HEK293T (cell line): Measurements from ENCODE around the gene PLXNA2.

ENCODE experiments used
- CTCF ChIA-PET: fragments of 350-600 bp; formaldehyde crosslinking; extraction: SDS; loops from one replicate; lab custom pipeline; 2021; ENCODE audit warnings: antibody characterized with exemption, inconsistent platforms; lab: Yijun Ruan, JAX
- POLR2A ChIA-PET: fragments of 350-600 bp; formaldehyde crosslinking; extraction: SDS; loops from one replicate; lab custom pipeline; 2020; ENCODE audit warnings: antibody characterized with exemption, inconsistent platforms; lab: Yijun Ruan, JAX
- DNase-seq: peaks from one replicate; pipeline ENCODE4 v3.0.0; 2012; ENCODE audit warnings: mixed read lengths; ENCODE audit errors: extremely low spot score
- ARNT ChIP-seq: fragments of 450-650 bp; IDR thresholded peaks from 2 replicates; pipeline ENCODE4 v1.6.1; 2017; ENCODE audit warnings: mild to moderate bottlenecking
- BHLHE40 ChIP-seq: fragments of 450-650 bp; IDR thresholded peaks from 2 replicates; pipeline ENCODE4 v1.6.1; 2016; ENCODE audit warnings: mild to moderate bottlenecking, moderate library complexity, borderline replicate concordance
- CTBP1 ChIP-seq: fragments of 450-650 bp; IDR thresholded peaks from 2 replicates; pipeline ENCODE4 v1.6.1; 2016; ENCODE audit warnings: borderline replicate concordance
- ELF4 ChIP-seq: fragments of 450-650 bp; IDR thresholded peaks from 2 replicates; pipeline ENCODE4 v1.6.1; 2017; ENCODE audit warnings: antibody characterized with exemption
- FOXA1 ChIP-seq: fragments of 450-650 bp; IDR thresholded peaks from 2 replicates; pipeline ENCODE4 v1.6.1; 2016; ENCODE audit warnings: mild to moderate bottlenecking
- FOXK2 ChIP-seq: fragments of 450-650 bp; IDR thresholded peaks from 2 replicates; pipeline ENCODE4 v1.6.1; 2016; ENCODE audit warnings: mild to moderate bottlenecking
- FOXM1 ChIP-seq: fragments of 450-650 bp; IDR thresholded peaks from 2 replicates; pipeline ENCODE4 v1.6.1; 2017; ENCODE audit warnings: mild to moderate bottlenecking, borderline replicate concordance
- HDGF ChIP-seq: fragments of 450-650 bp; IDR thresholded peaks from 2 replicates; pipeline ENCODE4 v1.6.1; 2017; ENCODE audit warnings: antibody characterized with exemption, borderline replicate concordance
- L3MBTL2 ChIP-seq: fragments of 450-650 bp; conservative IDR thresholded peaks from 2 replicates; pipeline ENCODE4 v1.6.1; 2016; ENCODE audit warnings: mild to moderate bottlenecking
- LEF1 ChIP-seq: fragments of 450-650 bp; IDR thresholded peaks from 2 replicates; pipeline ENCODE4 v1.6.1; 2017; ENCODE audit warnings: mild to moderate bottlenecking, borderline replicate concordance
- NFRKB ChIP-seq: fragments of 450-650 bp; IDR thresholded peaks from 2 replicates; pipeline ENCODE4 v1.6.1; 2016; ENCODE audit warnings: mild to moderate bottlenecking, moderate library complexity
- PKNOX1 ChIP-seq: fragments of 450-650 bp; IDR thresholded peaks from 2 replicates; pipeline ENCODE4 v1.6.1; 2016
- SP1 ChIP-seq: fragments of 450-650 bp; IDR thresholded peaks from 2 replicates; pipeline ENCODE4 v1.6.1; 2017
- SUZ12 ChIP-seq: fragments of 450-650 bp; IDR thresholded peaks from 2 replicates; pipeline ENCODE4 v1.6.1; 2016; ENCODE audit warnings: mild to moderate bottlenecking
- TARDBP ChIP-seq: fragments of 450-650 bp; IDR thresholded peaks from 2 replicates; pipeline ENCODE4 v1.6.1; 2016
- ZNF384 ChIP-seq: fragments of 450-650 bp; IDR thresholded peaks from 2 replicates; pipeline ENCODE4 v1.6.1; 2016

PLXNA2 gene

GRCh38 chr1:208231881-208232661 is 12.1 kb downstream of the PLXNA2 start:
- POLR2A ChIA-PET: no interaction called here
- no peak for TF ChIP-seq FOXK2
- TF ChIP-seq NFRKB: no peak
- TF ChIP-seq BHLHE40: no peak
- no peak for TF ChIP-seq SP1
- TF ChIP-seq L3MBTL2: no peak
- no peak for TF ChIP-seq TARDBP
- TF ChIP-seq FOXA1: no peak
- no peak for TF ChIP-seq LEF1
- TF ChIP-seq CTBP1: no peak
- no peak for TF ChIP-seq ARNT
- no peak for DNase-seq
- CTCF ChIA-PET: no interaction called here

- POLR2A ChIA-PET: no interaction called here
These were observed 13.3 kb downstream of the PLXNA2 start for GRCh38 chr1:208230668-208231529.

GRCh38 chr1:208228550-208228949 is 15.6 kb downstream of the PLXNA2 start:
- CTCF ChIA-PET: interaction anchor here (1.1 to 1.4 kb wide), 4 partner anchors 10 to 134 kb away, joined by 3 to 12 read pairs (median 4); no protein-coding TSS in a partner anchor

More at GRCh38 chr1:208230668-208231529, 13.3 kb downstream of the PLXNA2 start:
- TF ChIP-seq SP1: no peak
- no peak for TF ChIP-seq FOXK2
- no peak for TF ChIP-seq LEF1
- TF ChIP-seq ELF4: no peak
- no peak for TF ChIP-seq SUZ12
- TF ChIP-seq FOXM1: no peak
- no peak for TF ChIP-seq HDGF
- TF ChIP-seq L3MBTL2: no peak
- no peak for TF ChIP-seq FOXA1
- TF ChIP-seq ZNF384: no peak
- TF ChIP-seq BHLHE40: no peak
- TF ChIP-seq CTBP1: no peak
- DNase-seq: no peak
- CTCF ChIA-PET: no interaction called here

GRCh38 chr1:208228026-208228425 is 16.2 kb downstream of the PLXNA2 start:
- POLR2A ChIA-PET: no interaction called here
- CTCF ChIA-PET: interaction anchor here (1.1 to 1.4 kb wide), 3 partner anchors 10 to 20 kb away, joined by 3 to 12 read pairs (median 4); no protein-coding TSS in a partner anchor
- DNase-seq: no peak
- TF ChIP-seq BHLHE40: no peak
- no peak for TF ChIP-seq HDGF
- no peak for TF ChIP-seq L3MBTL2
- no peak for TF ChIP-seq FOXK2
- no peak for TF ChIP-seq ELF4
- TF ChIP-seq SUZ12: no peak
- TF ChIP-seq CTBP1: no peak
- TF ChIP-seq LEF1: no peak
- no peak for TF ChIP-seq FOXM1

More at GRCh38 chr1:208228550-208228949, 15.6 kb downstream of the PLXNA2 start:
- POLR2A ChIA-PET: no interaction called here
- TF ChIP-seq FOXK2 (no peak), SP1 (no peak), FOXM1 (no peak), BHLHE40 (no peak), PKNOX1 (no peak)
- DNase-seq: no peak

GRCh38 chr1:208227366-208227765 is 16.8 kb downstream of the PLXNA2 start:
- POLR2A ChIA-PET: interaction anchor here (1.2 kb wide), 1 partner anchor 9 kb away, joined by 5 read pairs; no protein-coding TSS in a partner anchor
- CTCF ChIA-PET: interaction anchor here (0.5 to 1.3 kb wide), 2 partner anchors 13 to 97 kb away, joined by 3 to 12 read pairs; no protein-coding TSS in a partner anchor

More at GRCh38 chr1:208227366-208227765, 16.8 kb downstream of the PLXNA2 start:
- DNase-seq: no peak
- no peak for TF ChIP-seq PKNOX1
- no peak for TF ChIP-seq LEF1
- no peak for TF ChIP-seq L3MBTL2
